H4 (cell line): ENCODE results near the gene FAM131C. TPM values are rescaled to one million over a fixed set of nuclear protein-coding genes. Genes with fewer than 3 reads are reported as not detected.
A peak's percentile ranks its signal among the peaks of the same experiment; 100 is the strongest.

Source experiments
- DNase-seq: peaks from one replicate; pipeline ENCODE4 v3.0.0-alpha.2; 2015; ENCODE audit warnings: low spot score
- total RNA-seq: library from RNA; depleted of rRNA; stranded (reverse); fragments of >200 nt; shearing (Covaris generic); gene quantifications from 2 replicates; pipeline ENCODE4 v1.2.3, GENCODE V29; 2014; rRNA removed

FAM131C gene
- total RNA-seq, 1 experiment from 2014 or later, result 0.62 TPM

DNA sequence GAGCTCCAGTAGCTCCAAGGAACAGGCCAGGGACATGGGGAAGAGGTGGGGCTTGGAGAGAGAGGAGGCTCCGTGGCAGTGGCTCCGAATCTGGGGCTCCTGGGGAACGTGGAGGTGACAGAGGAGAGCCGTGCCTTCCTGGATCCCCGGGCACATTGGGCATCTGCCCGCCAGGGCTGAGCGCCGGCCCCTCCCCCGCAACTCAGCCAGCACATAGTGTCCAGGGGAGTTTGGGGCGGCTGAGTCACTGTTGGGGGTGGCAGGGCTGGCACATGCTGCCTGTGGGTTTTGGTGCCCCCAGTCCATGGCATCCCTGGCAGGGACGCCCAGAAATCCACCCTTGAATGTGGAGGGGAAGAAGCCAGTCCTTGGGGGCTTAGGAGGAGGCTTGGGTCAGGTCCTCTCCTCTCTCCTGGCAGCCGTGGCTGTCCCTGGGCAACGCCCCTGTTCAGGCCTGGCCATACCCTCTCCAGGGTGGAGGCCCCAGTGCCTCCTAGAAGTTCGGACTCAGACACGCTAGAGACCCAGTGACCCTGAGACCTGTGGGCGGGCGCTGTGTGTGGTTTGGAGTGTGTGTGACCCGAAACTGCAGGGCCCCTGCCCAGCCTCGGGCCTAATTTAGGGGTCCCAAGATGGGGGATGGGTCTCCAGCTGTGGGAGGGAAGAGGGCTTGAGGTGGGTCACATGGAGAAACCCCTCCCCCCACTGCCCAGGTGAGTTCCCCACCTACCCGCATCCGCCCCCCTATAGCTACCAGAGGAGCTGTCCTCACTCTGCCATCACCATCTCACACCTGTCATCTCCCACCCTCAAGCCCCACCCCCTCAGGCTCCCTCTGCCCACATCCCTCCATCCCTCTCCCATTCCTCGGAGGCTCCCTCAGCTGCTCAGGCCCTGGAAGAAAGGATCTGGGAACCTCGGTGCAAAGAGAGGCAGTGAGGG lies 57.2 kb downstream of the FAM131C start:
- DNase-seq, result no peak

DNA sequence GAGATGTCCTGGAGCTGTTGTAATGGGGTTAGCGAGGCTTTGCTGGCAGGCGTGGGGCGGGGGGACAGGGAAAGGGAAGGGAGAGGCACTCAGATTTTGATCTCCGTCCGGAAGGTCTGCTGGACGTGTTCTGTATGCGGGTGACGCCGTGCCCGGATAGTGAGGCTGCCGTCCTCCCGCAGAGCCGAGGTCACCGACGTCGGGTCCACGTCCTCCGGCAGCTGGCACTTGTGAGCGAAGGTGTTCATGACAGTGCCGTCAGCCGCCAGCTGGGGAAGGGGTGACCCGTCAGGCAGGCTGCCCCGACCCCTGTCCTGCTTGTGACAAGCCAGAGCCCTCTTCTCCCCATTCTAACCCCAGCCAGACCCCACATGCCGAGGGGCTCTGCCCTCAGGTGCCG lies 58.0 kb downstream of the FAM131C start:
- no peak for DNase-seq

DNA sequence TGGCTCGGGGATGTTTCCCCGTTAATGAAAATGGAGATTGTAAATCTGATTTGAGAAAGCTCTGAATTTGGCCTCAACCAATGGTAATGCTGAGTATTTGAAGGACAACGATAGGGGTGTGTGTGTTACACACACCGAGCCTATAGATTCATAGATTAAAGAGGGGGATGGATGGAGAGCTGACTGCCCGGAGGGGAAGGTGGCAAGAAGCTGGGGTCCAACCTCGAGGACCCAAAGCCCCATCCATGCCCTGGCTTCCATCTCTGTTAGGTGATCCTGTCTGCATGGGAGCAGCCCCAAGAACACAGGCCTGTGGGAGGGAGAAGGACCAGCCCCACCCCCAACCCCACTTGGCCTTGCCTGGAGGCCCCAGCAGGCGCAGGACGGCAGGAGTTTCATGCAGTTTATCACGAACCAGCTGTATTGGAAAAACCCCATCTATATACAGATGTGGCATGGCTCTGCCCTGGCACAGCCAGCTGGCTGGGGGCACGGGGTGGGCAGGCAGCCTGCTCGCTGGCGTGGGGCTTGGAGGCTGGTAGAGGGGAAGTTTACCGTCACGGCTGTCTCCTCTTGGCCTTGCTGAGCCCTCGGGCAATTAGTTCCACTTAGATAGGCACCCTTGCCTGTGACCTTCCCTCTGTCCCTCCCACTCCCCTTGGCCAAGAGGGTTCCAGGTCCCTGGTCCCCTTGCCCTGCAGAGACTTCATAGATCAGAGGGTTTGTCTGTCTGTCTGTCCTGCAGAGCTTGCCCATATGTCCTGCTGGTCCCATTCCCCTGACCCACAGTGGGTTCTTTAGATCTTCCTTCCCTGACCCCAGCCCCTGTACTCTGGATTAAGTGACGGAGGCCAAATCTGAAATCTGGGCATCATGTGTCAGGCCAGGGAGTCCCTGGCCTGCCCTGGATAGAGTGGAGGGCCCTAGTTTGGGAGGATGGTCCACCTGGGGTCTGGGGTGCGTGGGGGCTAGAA lies 58.7 kb downstream of the FAM131C start:
- DNase-seq, result no peak

DNA sequence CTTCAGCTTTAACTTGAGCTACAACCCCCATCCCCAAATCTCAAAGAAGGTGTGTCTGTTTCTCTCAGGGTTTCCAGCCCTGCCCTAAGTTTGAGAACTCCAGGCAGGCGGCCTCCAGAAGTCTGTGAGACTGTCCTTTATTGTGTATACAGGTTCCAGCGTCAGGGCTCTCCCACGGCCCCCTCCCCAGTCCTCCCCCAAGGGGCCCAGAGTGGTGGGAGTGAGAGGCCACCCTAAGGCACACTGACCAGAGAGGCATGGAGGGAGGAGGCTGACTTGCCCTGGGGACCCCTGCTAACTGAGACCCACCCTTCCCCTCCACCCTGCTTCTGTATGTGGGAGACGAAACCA lies 59.6 kb downstream of the FAM131C start:
- DNase-seq, result no peak

DNA sequence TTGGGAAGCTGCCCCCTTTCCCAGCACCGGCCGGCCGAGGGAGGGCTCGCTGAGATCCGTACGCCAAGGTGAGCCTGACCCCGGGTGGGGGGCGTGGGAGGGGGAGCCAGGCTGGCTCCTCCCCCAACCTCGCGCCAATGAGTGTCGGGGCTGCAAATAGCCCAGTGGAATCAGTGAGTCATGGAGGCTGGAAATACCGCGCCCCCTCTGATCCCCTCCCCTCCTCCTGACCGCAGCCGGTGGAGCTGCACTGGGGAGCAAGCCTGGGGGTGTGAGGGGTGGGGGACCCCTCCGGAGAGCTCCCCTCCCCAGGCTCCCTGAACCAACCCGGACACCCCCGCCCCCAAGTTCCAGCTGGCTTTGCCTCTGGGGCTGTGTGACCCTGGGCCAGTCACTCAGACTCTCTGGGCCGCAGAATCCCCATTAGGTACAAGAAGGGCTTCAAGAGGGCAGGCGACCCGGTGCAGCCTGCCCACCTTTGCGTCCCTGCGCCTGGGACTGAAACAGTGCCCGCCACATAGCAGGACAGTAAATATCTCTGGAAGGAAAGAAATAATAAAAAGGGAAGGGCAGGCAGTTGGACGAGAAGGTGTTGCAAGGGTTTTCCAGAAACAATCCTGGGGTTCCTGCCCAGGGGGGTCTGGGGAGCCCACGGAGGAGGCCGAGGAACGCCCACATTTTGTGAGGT lies 60.1 kb downstream of the FAM131C start:
- peak; percentile 58 for DNase-seq

DNA sequence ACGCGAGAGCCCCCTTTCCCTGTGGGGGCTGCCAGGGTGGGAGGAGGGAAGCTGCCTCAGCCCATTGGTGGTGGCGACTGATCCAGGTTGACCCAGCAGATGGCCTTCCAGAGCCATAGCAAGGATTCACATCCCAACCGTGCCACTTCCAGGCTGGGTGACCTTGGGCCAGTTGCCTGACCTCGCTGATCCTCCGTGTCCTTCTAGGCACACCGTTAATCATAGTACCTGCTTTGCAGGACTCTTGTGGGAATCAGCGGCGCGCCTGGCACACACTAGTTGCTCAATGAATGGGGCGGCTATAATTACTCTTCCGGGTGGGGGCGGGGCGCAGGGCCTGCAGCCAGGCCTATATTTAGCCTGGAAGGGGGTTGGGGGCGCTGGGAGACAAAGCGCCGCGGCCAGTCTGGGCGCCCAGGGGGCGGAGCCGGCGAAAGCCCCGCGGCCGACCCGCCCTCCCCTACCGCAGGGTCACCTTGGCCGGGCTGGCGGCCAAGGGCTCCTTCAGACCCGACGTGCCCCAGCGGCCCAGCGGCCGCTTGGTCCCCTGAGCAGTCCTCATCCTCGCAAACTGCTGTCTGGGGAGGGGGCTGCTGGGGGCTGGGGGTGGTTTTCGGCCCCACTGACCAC lies 60.7 kb downstream of the FAM131C start:
- peak; percentile 77 for DNase-seq

DNA sequence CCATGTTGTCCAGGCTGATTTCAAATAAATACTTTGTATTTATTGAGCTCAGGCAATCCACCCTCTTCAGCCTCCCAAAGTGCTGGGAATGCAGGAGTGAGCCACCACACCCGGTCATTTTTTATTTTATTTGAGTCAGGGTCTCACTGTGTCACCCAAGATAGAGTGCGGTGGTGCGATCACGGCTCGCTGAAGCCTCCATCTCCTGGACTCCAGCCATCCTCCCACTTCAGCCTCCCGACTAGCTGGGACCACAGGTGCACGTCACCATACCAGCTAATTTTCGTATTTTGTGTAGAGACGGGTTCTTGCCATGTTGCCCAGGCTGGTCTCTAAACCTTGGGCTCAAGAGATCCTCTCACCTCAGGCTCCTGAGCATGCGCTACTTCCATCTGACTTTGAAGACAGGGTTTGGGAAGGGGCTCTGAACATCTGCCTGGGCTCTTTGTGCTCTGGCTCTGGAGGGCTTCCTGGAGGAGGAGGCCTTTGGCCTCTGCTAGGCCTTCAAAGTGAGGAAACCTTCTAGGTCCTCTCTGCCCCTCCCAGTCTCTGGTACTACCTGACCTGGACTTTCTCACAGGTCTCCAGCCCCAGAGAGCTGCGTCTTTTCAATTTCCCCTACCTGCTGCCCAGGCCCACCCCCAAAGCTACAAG lies 61.4 kb downstream of the FAM131C start:
- DNase-seq, result no peak

DNA sequence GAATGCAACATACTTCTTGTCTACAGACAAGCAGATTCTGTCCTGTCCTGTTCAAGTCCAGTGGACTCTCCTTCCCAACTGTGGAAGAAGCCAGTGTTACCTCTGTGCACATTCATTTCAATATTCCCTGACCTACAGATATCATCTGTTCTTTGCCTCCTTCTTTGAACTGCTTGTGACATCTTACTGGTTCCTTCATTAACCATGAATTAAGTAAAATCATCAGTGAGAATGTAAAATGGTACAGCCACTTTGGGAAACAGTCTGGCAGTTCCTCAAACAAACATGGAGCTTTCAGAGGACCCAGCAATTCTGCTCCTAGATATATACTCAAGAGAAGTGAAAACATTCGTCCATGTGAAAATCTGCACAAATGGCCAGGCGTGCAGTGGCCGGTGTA lies 62.6 kb downstream of the FAM131C start:
- DNase-seq, result no peak

DNA sequence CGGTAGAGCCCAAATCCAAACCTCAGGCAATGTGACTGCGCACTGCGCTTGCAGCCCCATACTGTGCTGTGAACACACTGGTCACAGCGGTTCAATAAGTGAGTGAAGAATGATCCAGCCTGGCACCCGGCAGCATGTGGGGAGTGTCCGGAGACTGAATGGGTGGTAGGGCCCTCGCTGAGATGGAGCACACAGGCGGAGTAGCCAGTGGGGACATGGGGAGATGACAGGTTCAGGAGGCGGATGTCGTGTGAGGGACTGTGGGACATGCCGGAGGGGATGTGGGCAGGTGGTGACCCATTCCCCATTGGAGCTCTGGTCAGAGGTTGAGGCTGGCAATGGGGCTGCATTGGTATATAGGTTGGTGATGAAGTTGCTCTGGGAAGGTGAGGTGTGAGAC lies 63.8 kb downstream of the FAM131C start:
- no peak for DNase-seq

GRCh38 chr1:16009030-16009460 lies 64.4 kb downstream of the FAM131C start:
- DNase-seq, result peak; percentile 69

Other genes with a start within 250 kb of the FAM131C start
- 8.0 and 8.3 TPM in 2 replicates for gene SPEN, start 225.9 kb downstream of the FAM131C start, total RNA-seq
- gene ZBTB17, start 97.5 kb downstream of the FAM131C start, total RNA-seq, result 17.5 and 30.5 TPM in 2 replicates
- not detected in 2 replicates for gene SRARP, start 69.4 kb downstream of the FAM131C start, total RNA-seq
- gene HSPB7, start 55.6 kb downstream of the FAM131C start, total RNA-seq, result not detected in 2 replicates
- not detected in 2 replicates for gene CLCNKA, start 51.6 kb downstream of the FAM131C start, total RNA-seq
- gene CLCNKB, start 29.9 kb downstream of the FAM131C start, total RNA-seq, result not detected in 2 replicates
- 10.1 and 14.2 TPM in 2 replicates for gene EPHA2, start 82.4 kb upstream of the FAM131C start, total RNA-seq
- 3.7 and 10.6 TPM in 2 replicates for gene ARHGEF19, start 139.0 kb upstream of the FAM131C start, total RNA-seq
- 4.7 and 8.5 TPM in 2 replicates for gene CPLANE2, start 163.5 kb upstream of the FAM131C start, total RNA-seq